Glomerular visceral epithelial cell (primary cell): ENCODE data around the gene SPAG8.

ENCODE experiments used
- DNase-seq: peaks from one replicate; pipeline ENCODE4 v3.0.0-alpha.2; 2016; ENCODE audit errors: extremely low spot score

The SPAG8 gene

GRCh38 chr9:35812025-35812602 is at the start of gene SPAG8:
SPAG8 (minus strand) TSS chr9:35812262; CDS start chr9:35812147, 115 bp downstream.
- peak; percentile 97 for DNase-seq

- no peak for DNase-seq
Observed at GRCh38 chr9:35861161-35861897, 49.3 kb upstream of the SPAG8 start.

- no peak for DNase-seq
Observed at GRCh38 chr9:35859990-35860339, 47.9 kb upstream of the SPAG8 start.

- DNase-seq: no peak
Observed at GRCh38 chr9:35859310-35859989, 47.4 kb upstream of the SPAG8 start.

GRCh38 chr9:35858458-35858857 is 46.4 kb upstream of the SPAG8 start:
- DNase-seq: no peak

GRCh38 chr9:35856882-35857281 is 44.8 kb upstream of the SPAG8 start:
- no peak for DNase-seq

- DNase-seq: no peak
Observed at GRCh38 chr9:35856206-35856605, 44.1 kb upstream of the SPAG8 start.

- DNase-seq: no peak
Observed at GRCh38 chr9:35854091-35854762, 42.2 kb upstream of the SPAG8 start.

GRCh38 chr9:35852876-35853865 is 41.1 kb upstream of the SPAG8 start:
- no peak for DNase-seq

- DNase-seq: no peak
Observed at GRCh38 chr9:35852267-35852815, 40.3 kb upstream of the SPAG8 start.

- DNase-seq: peak; percentile 63
Observed at GRCh38 chr9:35847792-35848572, 35.9 kb upstream of the SPAG8 start.

- DNase-seq: no peak
Observed at GRCh38 chr9:35845824-35846771, 34.0 kb upstream of the SPAG8 start.

- peak; percentile 84 for DNase-seq
Observed at GRCh38 chr9:35844628-35845270, 32.7 kb upstream of the SPAG8 start.

- DNase-seq: no peak
Observed at GRCh38 chr9:35842795-35843194, 30.7 kb upstream of the SPAG8 start.

- no peak for DNase-seq
Observed at GRCh38 chr9:35842020-35842745, 30.1 kb upstream of the SPAG8 start.

- DNase-seq: no peak
Observed at GRCh38 chr9:35841645-35841900, 29.5 kb upstream of the SPAG8 start.

- DNase-seq: no peak
Observed at GRCh38 chr9:35840881-35841644, 29.0 kb upstream of the SPAG8 start.
